Stimulated activated CD8-positive, alpha-beta memory T cell treated with anti-CD3 and anti-CD28 coated beads, Interleukin-12 subunit alpha, Interleukin-12 subunit beta, amount 100 ng/mL, for 24 hours (primary cell): ENCODE data around the gene ANKMY2.

Experiments
- DNase-seq: peaks from one replicate; pipeline ENCODE4 v3.0.0-alpha.2; 2020; ENCODE audit errors: extremely low read depth

The ANKMY2 gene

GRCh38 chr7:16583834-16584233 is 61.7 kb downstream of the ANKMY2 start:
- no peak for DNase-seq

GRCh38 chr7:16581286-16581685 is 64.3 kb downstream of the ANKMY2 start:
- no peak for DNase-seq

GRCh38 chr7:16579216-16579615 is 66.3 kb downstream of the ANKMY2 start:
- no peak for DNase-seq

- DNase-seq = no peak
These were observed 73.6 kb downstream of the ANKMY2 start for GRCh38 chr7:16571941-16572340.

- DNase-seq = no peak
These were observed 80.6 kb downstream of the ANKMY2 start for GRCh38 chr7:16564909-16565426.

GRCh38 chr7:16564023-16564380 is 81.6 kb downstream of the ANKMY2 start:
- DNase-seq = no peak

GRCh38 chr7:16563281-16564022 is 82.1 kb downstream of the ANKMY2 start:
- DNase-seq = no peak

GRCh38 chr7:16562456-16563220 is 82.9 kb downstream of the ANKMY2 start:
- no peak for DNase-seq

- no peak for DNase-seq
These were observed 83.6 kb downstream of the ANKMY2 start for GRCh38 chr7:16561943-16562342.

- no peak for DNase-seq
These were observed 85.9 kb downstream of the ANKMY2 start for GRCh38 chr7:16559497-16560179.

- no peak for DNase-seq
These were observed 86.7 kb downstream of the ANKMY2 start for GRCh38 chr7:16558761-16559302.

GRCh38 chr7:16556359-16556758 is 89.2 kb downstream of the ANKMY2 start:
- no peak for DNase-seq

- DNase-seq = no peak
These were observed 90.9 kb downstream of the ANKMY2 start for GRCh38 chr7:16554518-16555236.

- no peak for DNase-seq
These were observed 94.9 kb downstream of the ANKMY2 start for GRCh38 chr7:16550671-16551070.
